ENCODE data around the gene MED13L. TPM values are rescaled to one million over a fixed set of nuclear protein-coding genes. Genes with fewer than 3 reads are reported as not detected.
A peak's percentile ranks its signal among the peaks of the same experiment; 100 is the strongest.
"Not testable (repeated sequence)": the region's sequence is repeated elsewhere in the genome, so short reads cannot be mapped to it uniquely, and the experiment has no call there.

The MED13L gene
- total and polyA plus RNA-seq, 2 donors (not counting 1 experiment from before 2014, with no cell fraction given) = 56.5 to 97.3 TPM

DNA sequence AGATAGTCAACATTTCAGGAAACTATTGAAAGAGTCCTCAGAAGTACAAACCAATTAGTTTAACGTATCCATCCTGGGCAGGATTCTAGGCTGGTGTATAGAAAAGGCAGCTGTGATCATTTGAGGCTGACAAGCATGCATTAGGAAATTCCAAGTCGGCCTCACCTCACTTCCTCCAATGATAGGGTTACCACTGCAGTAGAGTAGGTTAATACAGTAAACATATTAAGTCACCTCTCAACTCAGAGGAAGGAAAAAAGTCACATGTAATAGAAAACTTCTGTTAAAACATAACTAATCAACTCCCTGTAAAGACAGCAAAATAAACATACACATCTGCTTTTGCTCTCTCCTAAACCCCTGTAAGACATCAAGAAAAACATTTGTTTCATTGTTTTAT is 33.5 kb downstream of the MED13L start:
- TF ChIP-seq EZH2 (IDR thresholded peaks at IDR 0.05; ENCODE audit: low read length, missing control alignments) = no peak
- TF ChIP-seq, protein P1, sequence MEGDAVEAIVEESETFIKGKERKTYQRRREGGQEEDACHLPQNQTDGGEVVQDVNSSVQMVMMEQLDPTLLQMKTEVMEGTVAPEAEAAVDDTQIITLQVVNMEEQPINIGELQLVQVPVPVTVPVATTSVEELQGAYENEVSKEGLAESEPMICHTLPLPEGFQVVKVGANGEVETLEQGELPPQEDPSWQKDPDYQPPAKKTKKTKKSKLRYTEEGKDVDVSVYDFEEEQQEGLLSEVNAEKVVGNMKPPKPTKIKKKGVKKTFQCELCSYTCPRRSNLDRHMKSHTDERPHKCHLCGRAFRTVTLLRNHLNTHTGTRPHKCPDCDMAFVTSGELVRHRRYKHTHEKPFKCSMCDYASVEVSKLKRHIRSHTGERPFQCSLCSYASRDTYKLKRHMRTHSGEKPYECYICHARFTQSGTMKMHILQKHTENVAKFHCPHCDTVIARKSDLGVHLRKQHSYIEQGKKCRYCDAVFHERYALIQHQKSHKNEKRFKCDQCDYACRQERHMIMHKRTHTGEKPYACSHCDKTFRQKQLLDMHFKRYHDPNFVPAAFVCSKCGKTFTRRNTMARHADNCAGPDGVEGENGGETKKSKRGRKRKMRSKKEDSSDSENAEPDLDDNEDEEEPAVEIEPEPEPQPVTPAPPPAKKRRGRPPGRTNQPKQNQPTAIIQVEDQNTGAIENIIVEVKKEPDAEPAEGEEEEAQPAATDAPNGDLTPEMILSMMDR (conservative IDR thresholded peaks at IDR 0.05 in 1 of 2, IDR thresholded peaks at IDR 0.05 in 1 of 2; ENCODE audit: low read depth in 1 of 2, low read length in 2 of 2) = no peak
- Histone ChIP-seq H2AFZ (ENCODE audit: low read length) (no peak overlapping the region), H3K27ac (ENCODE audit: insufficient read depth, low read length) (no peak overlapping the region), H3K9me3 (ENCODE audit: control insufficient read depth, insufficient read depth, low read depth, low read length) (no peaks in the 10 kb centered on the region), H4K20me1 (ENCODE audit: control insufficient read depth, extremely low read depth, insufficient read depth, low read length) (peaks cover 12% of the 10 kb centered on the region), H3K4me2 (ENCODE audit: extremely low read depth, insufficient read depth, low read length) (no peak overlapping the region), H3K79me2 (ENCODE audit: control insufficient read depth, insufficient read depth, low read length) (peaks cover 95% of the 10 kb centered on the region), H3K36me3 (ENCODE audit: control insufficient read depth, insufficient read depth, low read length) (no peaks in the 10 kb centered on the region), H3K4me1 (ENCODE audit: control insufficient read depth, extremely low read depth, insufficient read depth, low read length) (peaks cover 9% of the 10 kb centered on the region), H3K27me3 (ENCODE audit: control insufficient read depth, insufficient read depth, low read length) (no peaks in the 10 kb centered on the region), H3K9ac (ENCODE audit: insufficient read depth, low read length) (no peak overlapping the region), H3K4me3 (replicated peaks in 1 of 4; ENCODE audit: control extremely low read depth in 1 of 4, insufficient read depth in 1 of 4, low read depth in 3 of 4, low read length in 4 of 4) (no peak overlapping the region)
- peak; percentile 33 to 36 for DNase-seq (ENCODE audit: low read depth in 2 of 2)

GRCh38 chr12:116242740-116243139 is 34.8 kb downstream of the MED13L start:
- Histone ChIP-seq H3K4me3 (replicated peaks in 1 of 4; ENCODE audit: control extremely low read depth in 1 of 4, insufficient read depth in 1 of 4, low read depth in 3 of 4, low read length in 4 of 4) (no peak overlapping the region), H3K9me3 (ENCODE audit: control insufficient read depth, insufficient read depth, low read depth, low read length) (no peaks in the 10 kb centered on the region), H3K9ac (ENCODE audit: insufficient read depth, low read length) (no peak overlapping the region), H3K36me3 (ENCODE audit: control insufficient read depth, insufficient read depth, low read length) (no peaks in the 10 kb centered on the region), H3K4me1 (ENCODE audit: control insufficient read depth, extremely low read depth, insufficient read depth, low read length) (peaks cover 9% of the 10 kb centered on the region), H3K79me2 (ENCODE audit: control insufficient read depth, insufficient read depth, low read length) (peaks cover 94% of the 10 kb centered on the region), H4K20me1 (ENCODE audit: control insufficient read depth, extremely low read depth, insufficient read depth, low read length) (peaks cover 11% of the 10 kb centered on the region), H3K4me2 (ENCODE audit: extremely low read depth, insufficient read depth, low read length) (no peak overlapping the region), H2AFZ (ENCODE audit: low read length) (no peak overlapping the region), H3K27me3 (ENCODE audit: control insufficient read depth, insufficient read depth, low read length) (no peaks in the 10 kb centered on the region), H3K27ac (ENCODE audit: insufficient read depth, low read length) (no peak overlapping the region)
- TF ChIP-seq, protein P1 (conservative IDR thresholded peaks at IDR 0.05 in 1 of 2, IDR thresholded peaks at IDR 0.05 in 1 of 2; ENCODE audit: low read depth in 1 of 2, low read length in 2 of 2) = no peak
- no peak for TF ChIP-seq EZH2 (IDR thresholded peaks at IDR 0.05; ENCODE audit: low read length, missing control alignments)
- DNase-seq (ENCODE audit: low read depth in 2 of 2) = no peak

GRCh38 chr12:116241157-116241759 is 36.2 kb downstream of the MED13L start:
- Histone ChIP-seq H3K79me2 (ENCODE audit: control insufficient read depth, insufficient read depth, low read length) (peaks cover 90% of the 10 kb centered on the region), H3K9me3 (ENCODE audit: control insufficient read depth, insufficient read depth, low read depth, low read length) (no peaks in the 10 kb centered on the region), H3K27me3 (ENCODE audit: control insufficient read depth, insufficient read depth, low read length) (no peaks in the 10 kb centered on the region), H3K27ac (ENCODE audit: insufficient read depth, low read length) (no peak overlapping the region), H3K4me3 (replicated peaks in 1 of 4; ENCODE audit: control extremely low read depth in 1 of 4, insufficient read depth in 1 of 4, low read depth in 3 of 4, low read length in 4 of 4) (no peak overlapping the region), H2AFZ (ENCODE audit: low read length) (no peak overlapping the region), H3K4me1 (ENCODE audit: control insufficient read depth, extremely low read depth, insufficient read depth, low read length) (peaks cover 9% of the 10 kb centered on the region), H3K9ac (ENCODE audit: insufficient read depth, low read length) (no peak overlapping the region), H3K36me3 (ENCODE audit: control insufficient read depth, insufficient read depth, low read length) (no peaks in the 10 kb centered on the region), H3K4me2 (ENCODE audit: extremely low read depth, insufficient read depth, low read length) (no peak overlapping the region), H4K20me1 (ENCODE audit: control insufficient read depth, extremely low read depth, insufficient read depth, low read length) (peaks cover 9% of the 10 kb centered on the region)
- no peak for DNase-seq (ENCODE audit: low read depth in 2 of 2)
- TF ChIP-seq, protein P1 (conservative IDR thresholded peaks at IDR 0.05 in 1 of 2, IDR thresholded peaks at IDR 0.05 in 1 of 2; ENCODE audit: low read depth in 1 of 2, low read length in 2 of 2) = no peak
- no peak for TF ChIP-seq EZH2 (IDR thresholded peaks at IDR 0.05; ENCODE audit: low read length, missing control alignments)

DNA sequence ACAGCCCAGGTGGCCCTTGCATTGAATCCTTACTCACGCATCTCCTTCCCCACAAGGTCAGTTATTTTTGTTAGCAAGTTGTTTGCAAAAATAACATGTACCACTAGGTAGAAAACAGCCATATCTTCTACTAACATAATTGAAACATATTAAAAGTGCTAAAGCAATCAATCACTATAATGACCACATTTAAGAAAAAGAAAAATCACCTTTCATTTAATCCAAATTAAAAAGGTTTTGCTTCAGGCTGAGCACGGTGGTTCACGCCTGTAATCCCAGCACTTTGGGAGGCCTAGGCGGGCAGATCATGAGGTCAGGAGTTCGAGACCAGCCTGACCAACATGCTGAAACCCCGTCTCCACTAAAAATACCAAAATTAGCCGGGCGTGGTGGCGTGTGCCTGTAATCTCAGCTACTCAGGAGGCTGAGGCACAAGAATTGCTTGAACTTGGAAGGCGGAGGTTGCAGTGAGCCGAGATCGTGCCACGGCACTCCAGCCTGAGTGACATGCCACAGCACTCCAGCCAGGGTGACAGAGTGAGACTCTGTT is 38.8 kb downstream of the MED13L start:
- H3K9me3 ChIP-seq (ENCODE audit: control insufficient read depth, insufficient read depth, low read depth, low read length); H3K27ac ChIP-seq (ENCODE audit: insufficient read depth, low read length); H3K4me1 ChIP-seq (ENCODE audit: control insufficient read depth, extremely low read depth, insufficient read depth, low read length); H2AFZ ChIP-seq (ENCODE audit: low read length); H3K36me3 ChIP-seq (ENCODE audit: control insufficient read depth, insufficient read depth, low read length); H3K27me3 ChIP-seq (ENCODE audit: control insufficient read depth, insufficient read depth, low read length); H4K20me1 ChIP-seq (ENCODE audit: control insufficient read depth, extremely low read depth, insufficient read depth, low read length); H3K4me3 ChIP-seq (replicated peaks in 1 of 4; ENCODE audit: control extremely low read depth in 1 of 4, insufficient read depth in 1 of 4, low read depth in 3 of 4, low read length in 4 of 4); H3K9ac ChIP-seq (ENCODE audit: insufficient read depth, low read length); DNase-seq (ENCODE audit: low read depth in 2 of 2); H3K4me2 ChIP-seq (ENCODE audit: extremely low read depth, insufficient read depth, low read length): not testable (repeated sequence)
- peaks cover 79% of the 10 kb centered on the region for H3K79me2 ChIP-seq (ENCODE audit: control insufficient read depth, insufficient read depth, low read length)
